WTC11 (cell line): Measurements from ENCODE around the gene NEK11. TPM values are rescaled to one million over a fixed set of nuclear protein-coding genes. Genes with fewer than 3 reads are reported as not detected.

Experiments
- ATAC-seq: fragments of 200-7000 bp; cut with Tn5 transposase; 2 replicates; pipeline ENCODE4 v1.10.0; 2021; ENCODE audit warnings: mild to moderate bottlenecking, moderate library complexity
- CTCF ChIA-PET: fragments of 300-600 bp; sonication (Branson Sonifier 250); formaldehyde crosslinking; loops from one replicate; lab custom pipeline; 2021; ENCODE audit warnings: antibody characterized with exemption; lab: Charles Lee
- POLR2A ChIA-PET: fragments of 350-600 bp; sonication (Branson Sonifier 250); formaldehyde crosslinking; loops from one replicate; lab custom pipeline; 2021; ENCODE audit warnings: antibody characterized with exemption; lab: Charles Lee
- DNase-seq: peaks from one replicate; pipeline ENCODE4 v3.0.0; 2021; ENCODE audit warnings: low spot score
- H3K27ac Mint-ChIP-seq: 2 replicates; pipeline ENCODE4 v1.8.0; 2021; ENCODE audit warnings: mixed read lengths
- H3K27me3 Mint-ChIP-seq: 2 replicates; pipeline ENCODE4 v1.8.0; 2021; ENCODE audit warnings: low read depth, mild to moderate bottlenecking, moderate library complexity, mixed read lengths
- H3K36me3 Mint-ChIP-seq: 2 replicates; pipeline ENCODE4 v1.8.0; 2021; ENCODE audit warnings: mixed read lengths
- H3K4me1 Mint-ChIP-seq: 2 replicates; pipeline ENCODE4 v1.8.0; 2022; ENCODE audit warnings: mixed read lengths
- H3K4me3 Mint-ChIP-seq: 2 replicates; pipeline ENCODE4 v1.8.0; 2021; ENCODE audit warnings: mild to moderate bottlenecking, moderate library complexity, mixed read lengths
- H3K9me3 Mint-ChIP-seq: 2 replicates; pipeline ENCODE4 v1.8.0; 2021; ENCODE audit warnings: mixed read lengths
- CBFB ChIP-seq: sonication (generic); formaldehyde crosslinking; IDR thresholded peaks from 2 replicates; pipeline ENCODE4 v1.8.1; 2022; ENCODE audit warnings: mild to moderate bottlenecking, low read depth, missing genetic modification reagents
- FOXJ3 ChIP-seq: sonication (generic); formaldehyde crosslinking; IDR thresholded peaks from 2 replicates; pipeline ENCODE4 v1.9.0; 2021; ENCODE audit warnings: missing genetic modification reagents, mild to moderate bottlenecking, borderline replicate concordance
- FOXK1 ChIP-seq: sonication (generic); formaldehyde crosslinking; IDR thresholded peaks from 2 replicates; pipeline ENCODE4 v1.8.0; 2022; ENCODE audit warnings: mild to moderate bottlenecking, moderate library complexity, missing genetic modification reagents
- JAZF1 ChIP-seq: fragments of 250-450 bp; sonication (Bioruptor Pico); IDR thresholded peaks from 2 replicates; pipeline ENCODE4 v1.9.0; 2021; ENCODE audit warnings: moderate library complexity, mild to moderate bottlenecking, inconsistent platforms
- MLX ChIP-seq: sonication (generic); formaldehyde crosslinking; IDR thresholded peaks from 2 replicates; pipeline ENCODE4 v1.8.1; 2023; ENCODE audit warnings: mild to moderate bottlenecking, missing genetic modification reagents, moderate library complexity
- NFATC4 ChIP-seq: fragments of 250-450 bp; sonication (Bioruptor Pico); IDR thresholded peaks from 2 replicates; pipeline ENCODE4 v1.9.0; 2021; ENCODE audit warnings: mild to moderate bottlenecking
- OVOL2 ChIP-seq: fragments of 250-450 bp; sonication (Bioruptor Pico); IDR thresholded peaks from 2 replicates; pipeline ENCODE4 v1.9.0; 2021; ENCODE audit warnings: mild to moderate bottlenecking, borderline replicate concordance
- TEAD4 ChIP-seq: sonication (generic); formaldehyde crosslinking; IDR thresholded peaks from 2 replicates; pipeline ENCODE4 v1.8.0; 2022; ENCODE audit warnings: mild to moderate bottlenecking, missing genetic modification reagents
- ZNF219 ChIP-seq: sonication (generic); formaldehyde crosslinking; IDR thresholded peaks from 2 replicates; pipeline ENCODE4 v1.8.0; 2023; ENCODE audit warnings: missing genetic modification reagents, mild to moderate bottlenecking, borderline replicate concordance
- total RNA-seq: library from RNA; stranded (reverse); gene quantifications from 3 replicates; pipeline ENCODE4 v1.2.3, GENCODE V29; 2021
- TF ChIP-seq, protein P1 (sequence below): sonication (generic); formaldehyde crosslinking; IDR thresholded peaks from 2 replicates; pipeline ENCODE4 v1.8.1; 2023; ENCODE audit warnings: mild to moderate bottlenecking, missing genetic modification reagents, moderate library complexity
- TF ChIP-seq, protein P2 (sequence below): sonication (generic); formaldehyde crosslinking; IDR thresholded peaks from 2 replicates; pipeline ENCODE4 v1.8.1; 2022; ENCODE audit warnings: missing genetic modification reagents, borderline replicate concordance
- TF ChIP-seq, protein P3 (sequence below): fragments of 250-450 bp; sonication (Bioruptor Pico); IDR thresholded peaks from 2 replicates; pipeline ENCODE4 v1.9.0; 2021; ENCODE audit warnings: mild to moderate bottlenecking, borderline replicate concordance
- TF ChIP-seq, protein P4 (sequence below): fragments of 200-600 bp; IDR thresholded peaks from 2 replicates; pipeline ENCODE4 v1.8.0; 2022; ENCODE audit warnings: antibody characterized with exemption

NEK11 gene
- total RNA-seq, 1 experiment from 2014 or later, result 1.6 TPM

DNA sequence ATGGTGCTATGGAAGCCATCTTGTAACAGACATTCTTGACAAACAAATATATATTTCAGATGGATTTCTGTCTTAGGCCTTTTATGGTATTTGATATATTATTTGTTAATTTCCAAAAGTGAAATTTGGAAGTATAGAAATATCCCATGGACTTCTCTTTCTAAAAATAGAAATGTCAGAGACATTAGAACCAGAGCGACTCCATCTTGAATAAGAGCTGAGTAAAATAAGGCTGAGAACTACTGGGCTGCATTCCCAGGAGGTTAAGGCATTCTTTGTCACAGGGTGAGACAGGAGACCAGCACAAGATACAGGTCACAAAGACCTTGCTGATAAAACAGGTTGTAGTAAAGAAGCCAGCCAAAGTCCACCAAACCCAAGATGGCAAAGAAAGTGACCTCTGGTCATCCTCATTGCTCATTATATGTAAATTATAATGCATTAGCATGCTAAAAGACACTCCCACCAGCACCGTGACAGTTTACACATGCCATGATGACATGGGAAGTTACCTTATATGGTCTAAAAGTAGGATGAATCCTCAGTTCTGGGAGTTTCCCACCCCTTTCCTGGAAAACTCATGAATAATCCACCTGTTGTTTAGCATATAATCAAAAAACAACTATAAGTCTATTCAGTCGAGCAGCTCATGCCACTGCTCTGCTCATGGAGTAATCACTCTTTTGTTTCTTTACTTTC is 146.0 kb downstream of the NEK11 start:
- H3K9me3 Mint-ChIP-seq, result no peaks in the 10 kb centered on the region
- 0 out of 2 replicates have a peak, but pooled peaks cover 2% of the 10 kb centered on the region for H3K4me1 Mint-ChIP-seq
- no peaks in the 10 kb centered on the region for H3K27me3 Mint-ChIP-seq
- no peaks in the 10 kb centered on the region for H3K36me3 Mint-ChIP-seq
- POLR2A ChIA-PET, result no interaction called here
- no peak overlapping the region for H3K27ac Mint-ChIP-seq
- DNase-seq, result no peak
- no peak for TF ChIP-seq TEAD4
- TF ChIP-seq, protein P1, sequence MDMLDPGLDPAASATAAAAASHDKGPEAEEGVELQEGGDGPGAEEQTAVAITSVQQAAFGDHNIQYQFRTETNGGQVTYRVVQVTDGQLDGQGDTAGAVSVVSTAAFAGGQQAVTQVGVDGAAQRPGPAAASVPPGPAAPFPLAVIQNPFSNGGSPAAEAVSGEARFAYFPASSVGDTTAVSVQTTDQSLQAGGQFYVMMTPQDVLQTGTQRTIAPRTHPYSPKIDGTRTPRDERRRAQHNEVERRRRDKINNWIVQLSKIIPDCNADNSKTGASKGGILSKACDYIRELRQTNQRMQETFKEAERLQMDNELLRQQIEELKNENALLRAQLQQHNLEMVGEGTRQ, result no peak
- no peak for TF ChIP-seq MLX (CRISPR knock-in tag)
- TF ChIP-seq FOXJ3 (CRISPR knock-in tag), result no peak
- no peak overlapping the region for H3K4me3 Mint-ChIP-seq
- ATAC-seq, result no peak
- CTCF ChIA-PET, result interaction anchor here (0.6 kb wide), 1 partner anchor 527 kb away, joined by 3 read pairs; no protein-coding TSS in a partner anchor

GRCh38 chr3:131174752-131175151 is 148.1 kb downstream of the NEK11 start:
- no peak for ATAC-seq
- H3K9me3 Mint-ChIP-seq, result peaks cover 7% of the 10 kb centered on the region
- POLR2A ChIA-PET, result no interaction called here
- H3K27ac Mint-ChIP-seq, result no peak overlapping the region
- H3K36me3 Mint-ChIP-seq, result peaks cover 2% of the 10 kb centered on the region; the same call in 1 of the 2 replicates
- TF ChIP-seq FOXK1 (CRISPR knock-in tag) (no peak), JAZF1 (CRISPR knock-in tag) (no peak), CBFB (no peak), ZNF219 (CRISPR knock-in tag) (no peak), OVOL2 (CRISPR knock-in tag) (no peak), NFATC4 (CRISPR knock-in tag) (no peak)
- TF ChIP-seq, protein P2, sequence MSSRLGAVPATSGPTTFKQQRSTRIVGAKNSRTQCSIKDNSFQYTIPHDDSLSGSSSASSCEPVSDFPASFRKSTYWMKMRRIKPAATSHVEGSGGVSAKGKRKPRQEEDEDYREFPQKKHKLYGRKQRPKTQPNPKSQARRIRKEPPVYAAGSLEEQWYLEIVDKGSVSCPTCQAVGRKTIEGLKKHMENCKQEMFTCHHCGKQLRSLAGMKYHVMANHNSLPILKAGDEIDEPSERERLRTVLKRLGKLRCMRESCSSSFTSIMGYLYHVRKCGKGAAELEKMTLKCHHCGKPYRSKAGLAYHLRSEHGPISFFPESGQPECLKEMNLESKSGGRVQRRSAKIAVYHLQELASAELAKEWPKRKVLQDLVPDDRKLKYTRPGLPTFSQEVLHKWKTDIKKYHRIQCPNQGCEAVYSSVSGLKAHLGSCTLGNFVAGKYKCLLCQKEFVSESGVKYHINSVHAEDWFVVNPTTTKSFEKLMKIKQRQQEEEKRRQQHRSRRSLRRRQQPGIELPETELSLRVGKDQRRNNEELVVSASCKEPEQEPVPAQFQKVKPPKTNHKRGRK (CRISPR knock-in tag), result no peak
- TF ChIP-seq, protein P3, sequence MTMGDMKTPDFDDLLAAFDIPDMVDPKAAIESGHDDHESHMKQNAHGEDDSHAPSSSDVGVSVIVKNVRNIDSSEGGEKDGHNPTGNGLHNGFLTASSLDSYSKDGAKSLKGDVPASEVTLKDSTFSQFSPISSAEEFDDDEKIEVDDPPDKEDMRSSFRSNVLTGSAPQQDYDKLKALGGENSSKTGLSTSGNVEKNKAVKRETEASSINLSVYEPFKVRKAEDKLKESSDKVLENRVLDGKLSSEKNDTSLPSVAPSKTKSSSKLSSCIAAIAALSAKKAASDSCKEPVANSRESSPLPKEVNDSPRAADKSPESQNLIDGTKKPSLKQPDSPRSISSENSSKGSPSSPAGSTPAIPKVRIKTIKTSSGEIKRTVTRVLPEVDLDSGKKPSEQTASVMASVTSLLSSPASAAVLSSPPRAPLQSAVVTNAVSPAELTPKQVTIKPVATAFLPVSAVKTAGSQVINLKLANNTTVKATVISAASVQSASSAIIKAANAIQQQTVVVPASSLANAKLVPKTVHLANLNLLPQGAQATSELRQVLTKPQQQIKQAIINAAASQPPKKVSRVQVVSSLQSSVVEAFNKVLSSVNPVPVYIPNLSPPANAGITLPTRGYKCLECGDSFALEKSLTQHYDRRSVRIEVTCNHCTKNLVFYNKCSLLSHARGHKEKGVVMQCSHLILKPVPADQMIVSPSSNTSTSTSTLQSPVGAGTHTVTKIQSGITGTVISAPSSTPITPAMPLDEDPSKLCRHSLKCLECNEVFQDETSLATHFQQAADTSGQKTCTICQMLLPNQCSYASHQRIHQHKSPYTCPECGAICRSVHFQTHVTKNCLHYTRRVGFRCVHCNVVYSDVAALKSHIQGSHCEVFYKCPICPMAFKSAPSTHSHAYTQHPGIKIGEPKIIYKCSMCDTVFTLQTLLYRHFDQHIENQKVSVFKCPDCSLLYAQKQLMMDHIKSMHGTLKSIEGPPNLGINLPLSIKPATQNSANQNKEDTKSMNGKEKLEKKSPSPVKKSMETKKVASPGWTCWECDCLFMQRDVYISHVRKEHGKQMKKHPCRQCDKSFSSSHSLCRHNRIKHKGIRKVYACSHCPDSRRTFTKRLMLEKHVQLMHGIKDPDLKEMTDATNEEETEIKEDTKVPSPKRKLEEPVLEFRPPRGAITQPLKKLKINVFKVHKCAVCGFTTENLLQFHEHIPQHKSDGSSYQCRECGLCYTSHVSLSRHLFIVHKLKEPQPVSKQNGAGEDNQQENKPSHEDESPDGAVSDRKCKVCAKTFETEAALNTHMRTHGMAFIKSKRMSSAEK (CRISPR knock-in tag), result no peak
- TF ChIP-seq, protein P4, sequence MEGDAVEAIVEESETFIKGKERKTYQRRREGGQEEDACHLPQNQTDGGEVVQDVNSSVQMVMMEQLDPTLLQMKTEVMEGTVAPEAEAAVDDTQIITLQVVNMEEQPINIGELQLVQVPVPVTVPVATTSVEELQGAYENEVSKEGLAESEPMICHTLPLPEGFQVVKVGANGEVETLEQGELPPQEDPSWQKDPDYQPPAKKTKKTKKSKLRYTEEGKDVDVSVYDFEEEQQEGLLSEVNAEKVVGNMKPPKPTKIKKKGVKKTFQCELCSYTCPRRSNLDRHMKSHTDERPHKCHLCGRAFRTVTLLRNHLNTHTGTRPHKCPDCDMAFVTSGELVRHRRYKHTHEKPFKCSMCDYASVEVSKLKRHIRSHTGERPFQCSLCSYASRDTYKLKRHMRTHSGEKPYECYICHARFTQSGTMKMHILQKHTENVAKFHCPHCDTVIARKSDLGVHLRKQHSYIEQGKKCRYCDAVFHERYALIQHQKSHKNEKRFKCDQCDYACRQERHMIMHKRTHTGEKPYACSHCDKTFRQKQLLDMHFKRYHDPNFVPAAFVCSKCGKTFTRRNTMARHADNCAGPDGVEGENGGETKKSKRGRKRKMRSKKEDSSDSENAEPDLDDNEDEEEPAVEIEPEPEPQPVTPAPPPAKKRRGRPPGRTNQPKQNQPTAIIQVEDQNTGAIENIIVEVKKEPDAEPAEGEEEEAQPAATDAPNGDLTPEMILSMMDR, result no peak
- 0 out of 2 replicates have a peak, but pooled peaks cover 2% of the 10 kb centered on the region for H3K4me1 Mint-ChIP-seq
- H3K4me3 Mint-ChIP-seq, result no peak overlapping the region
- H3K27me3 Mint-ChIP-seq, result no peaks in the 10 kb centered on the region
- DNase-seq, result no peak
- CTCF ChIA-PET, result no interaction called here
